ENCODE measurements around the gene CCT8.

CCT8 gene

DNA sequence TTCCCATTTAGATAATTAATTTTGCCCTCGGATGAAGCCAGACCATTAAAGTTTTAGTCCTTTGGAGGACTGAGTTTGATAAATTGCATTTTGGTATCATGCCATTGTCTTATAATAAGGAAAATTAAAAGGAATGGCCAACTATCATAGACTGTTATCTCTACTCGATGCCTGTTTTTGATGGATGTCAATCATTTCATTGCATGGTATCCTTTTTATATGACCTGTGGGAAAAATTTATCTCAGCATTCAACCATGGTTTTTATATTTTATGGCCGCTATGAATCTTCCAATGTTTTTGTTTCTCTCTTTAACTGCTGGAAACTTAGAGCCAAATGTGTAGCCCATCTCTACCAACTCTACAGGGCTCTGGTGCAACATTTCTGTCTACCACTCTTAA lies 9.9 kb upstream of the CCT8 start:
- TF ChIP-seq ESRRG (CRISPR knock-in tag; IDR thresholded peaks at IDR 0.05) (no peak), ARNTL (CRISPR knock-in tag; IDR thresholded peaks at IDR 0.05; ENCODE audit: borderline replicate concordance, low read depth) (no peak), GLIS3 (CRISPR knock-in tag; IDR thresholded peaks at IDR 0.05) (no peak), ZC3H10 (CRISPR knock-in tag; IDR thresholded peaks at IDR 0.05) (no peak), ISL1 (CRISPR knock-in tag; IDR thresholded peaks at IDR 0.05) (peak; percentile 21; the same call in 1 of the 2 replicates)
- TF ChIP-seq, protein P1, sequence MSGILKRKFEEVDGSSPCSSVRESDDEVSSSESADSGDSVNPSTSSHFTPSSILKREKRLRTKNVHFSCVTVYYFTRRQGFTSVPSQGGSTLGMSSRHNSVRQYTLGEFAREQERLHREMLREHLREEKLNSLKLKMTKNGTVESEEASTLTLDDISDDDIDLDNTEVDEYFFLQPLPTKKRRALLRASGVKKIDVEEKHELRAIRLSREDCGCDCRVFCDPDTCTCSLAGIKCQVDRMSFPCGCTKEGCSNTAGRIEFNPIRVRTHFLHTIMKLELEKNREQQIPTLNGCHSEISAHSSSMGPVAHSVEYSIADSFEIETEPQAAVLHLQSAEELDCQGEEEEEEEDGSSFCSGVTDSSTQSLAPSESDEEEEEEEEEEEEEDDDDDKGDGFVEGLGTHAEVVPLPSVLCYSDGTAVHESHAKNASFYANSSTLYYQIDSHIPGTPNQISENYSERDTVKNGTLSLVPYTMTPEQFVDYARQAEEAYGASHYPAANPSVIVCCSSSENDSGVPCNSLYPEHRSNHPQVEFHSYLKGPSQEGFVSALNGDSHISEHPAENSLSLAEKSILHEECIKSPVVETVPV (CRISPR knock-in tag; IDR thresholded peaks at IDR 0.05): no peak
- TF ChIP-seq, protein P2, sequence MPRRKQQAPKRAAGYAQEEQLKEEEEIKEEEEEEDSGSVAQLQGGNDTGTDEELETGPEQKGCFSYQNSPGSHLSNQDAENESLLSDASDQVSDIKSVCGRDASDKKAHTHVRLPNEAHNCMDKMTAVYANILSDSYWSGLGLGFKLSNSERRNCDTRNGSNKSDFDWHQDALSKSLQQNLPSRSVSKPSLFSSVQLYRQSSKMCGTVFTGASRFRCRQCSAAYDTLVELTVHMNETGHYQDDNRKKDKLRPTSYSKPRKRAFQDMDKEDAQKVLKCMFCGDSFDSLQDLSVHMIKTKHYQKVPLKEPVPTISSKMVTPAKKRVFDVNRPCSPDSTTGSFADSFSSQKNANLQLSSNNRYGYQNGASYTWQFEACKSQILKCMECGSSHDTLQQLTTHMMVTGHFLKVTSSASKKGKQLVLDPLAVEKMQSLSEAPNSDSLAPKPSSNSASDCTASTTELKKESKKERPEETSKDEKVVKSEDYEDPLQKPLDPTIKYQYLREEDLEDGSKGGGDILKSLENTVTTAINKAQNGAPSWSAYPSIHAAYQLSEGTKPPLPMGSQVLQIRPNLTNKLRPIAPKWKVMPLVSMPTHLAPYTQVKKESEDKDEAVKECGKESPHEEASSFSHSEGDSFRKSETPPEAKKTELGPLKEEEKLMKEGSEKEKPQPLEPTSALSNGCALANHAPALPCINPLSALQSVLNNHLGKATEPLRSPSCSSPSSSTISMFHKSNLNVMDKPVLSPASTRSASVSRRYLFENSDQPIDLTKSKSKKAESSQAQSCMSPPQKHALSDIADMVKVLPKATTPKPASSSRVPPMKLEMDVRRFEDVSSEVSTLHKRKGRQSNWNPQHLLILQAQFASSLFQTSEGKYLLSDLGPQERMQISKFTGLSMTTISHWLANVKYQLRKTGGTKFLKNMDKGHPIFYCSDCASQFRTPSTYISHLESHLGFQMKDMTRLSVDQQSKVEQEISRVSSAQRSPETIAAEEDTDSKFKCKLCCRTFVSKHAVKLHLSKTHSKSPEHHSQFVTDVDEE (CRISPR knock-in tag; IDR thresholded peaks at IDR 0.05): peak; percentile 56; the same call in 1 of the 2 replicates
- no peak for ATAC-seq

DNA sequence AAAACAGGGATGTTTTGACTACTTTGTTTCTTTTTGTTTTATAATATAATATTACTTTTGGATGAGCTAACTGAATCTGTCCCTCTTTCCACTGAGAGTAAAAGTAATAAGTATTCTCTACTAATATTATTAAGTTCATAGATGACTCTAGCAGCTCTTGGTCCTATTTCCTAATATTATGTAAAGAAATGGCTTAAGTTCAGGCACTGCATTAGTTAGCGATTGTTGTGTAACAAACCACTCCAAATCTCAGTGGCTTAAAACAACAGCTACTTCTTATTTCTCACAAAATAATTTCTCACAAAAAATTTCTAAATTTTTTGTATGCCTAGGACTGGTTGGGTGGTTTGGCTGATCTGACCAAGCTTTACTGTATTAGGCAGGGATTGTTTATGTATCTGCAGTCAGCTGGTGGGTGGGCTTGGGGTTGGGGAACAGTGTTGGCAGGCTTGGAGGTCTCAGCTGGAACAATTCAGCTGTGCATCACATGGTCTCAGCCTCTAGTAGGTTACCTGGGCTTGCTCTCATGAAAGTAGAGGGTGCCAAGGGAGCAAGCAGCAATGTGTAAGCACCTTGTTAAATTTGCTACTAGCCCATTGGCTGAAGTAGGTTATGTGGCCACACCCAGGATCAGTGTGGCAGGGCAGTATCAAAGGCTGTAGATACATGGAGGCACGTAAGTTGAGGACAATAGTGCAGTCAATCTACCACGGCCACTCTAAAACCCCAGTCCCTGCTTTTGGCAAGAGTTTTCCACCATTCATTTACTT lies 8.8 kb upstream of the CCT8 start:
- no peak for ATAC-seq
- no peak for TF ChIP-seq ISL1 (CRISPR knock-in tag; IDR thresholded peaks at IDR 0.05)
- no peak for TF ChIP-seq RARB (CRISPR knock-in tag; IDR thresholded peaks at IDR 0.05)
- TF ChIP-seq ARNTL (CRISPR knock-in tag; IDR thresholded peaks at IDR 0.05; ENCODE audit: borderline replicate concordance, low read depth): no peak
- no peak for TF ChIP-seq SNAI2 (CRISPR knock-in tag; IDR thresholded peaks at IDR 0.05)
- TF ChIP-seq, protein P1 (CRISPR knock-in tag; IDR thresholded peaks at IDR 0.05): no peak
- no peak for TF ChIP-seq GLIS3 (CRISPR knock-in tag; IDR thresholded peaks at IDR 0.05)
- TF ChIP-seq, protein P2 (CRISPR knock-in tag; IDR thresholded peaks at IDR 0.05): no peak
- TF ChIP-seq, protein P3, sequence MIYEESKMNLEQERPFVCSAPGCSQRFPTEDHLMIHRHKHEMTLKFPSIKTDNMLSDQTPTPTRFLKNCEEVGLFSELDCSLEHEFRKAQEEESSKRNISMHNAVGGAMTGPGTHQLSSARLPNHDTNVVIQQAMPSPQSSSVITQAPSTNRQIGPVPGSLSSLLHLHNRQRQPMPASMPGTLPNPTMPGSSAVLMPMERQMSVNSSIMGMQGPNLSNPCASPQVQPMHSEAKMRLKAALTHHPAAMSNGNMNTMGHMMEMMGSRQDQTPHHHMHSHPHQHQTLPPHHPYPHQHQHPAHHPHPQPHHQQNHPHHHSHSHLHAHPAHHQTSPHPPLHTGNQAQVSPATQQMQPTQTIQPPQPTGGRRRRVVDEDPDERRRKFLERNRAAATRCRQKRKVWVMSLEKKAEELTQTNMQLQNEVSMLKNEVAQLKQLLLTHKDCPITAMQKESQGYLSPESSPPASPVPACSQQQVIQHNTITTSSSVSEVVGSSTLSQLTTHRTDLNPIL (CRISPR knock-in tag; IDR thresholded peaks at IDR 0.05; ENCODE audit: low read depth): no peak
- TF ChIP-seq, protein P4, sequence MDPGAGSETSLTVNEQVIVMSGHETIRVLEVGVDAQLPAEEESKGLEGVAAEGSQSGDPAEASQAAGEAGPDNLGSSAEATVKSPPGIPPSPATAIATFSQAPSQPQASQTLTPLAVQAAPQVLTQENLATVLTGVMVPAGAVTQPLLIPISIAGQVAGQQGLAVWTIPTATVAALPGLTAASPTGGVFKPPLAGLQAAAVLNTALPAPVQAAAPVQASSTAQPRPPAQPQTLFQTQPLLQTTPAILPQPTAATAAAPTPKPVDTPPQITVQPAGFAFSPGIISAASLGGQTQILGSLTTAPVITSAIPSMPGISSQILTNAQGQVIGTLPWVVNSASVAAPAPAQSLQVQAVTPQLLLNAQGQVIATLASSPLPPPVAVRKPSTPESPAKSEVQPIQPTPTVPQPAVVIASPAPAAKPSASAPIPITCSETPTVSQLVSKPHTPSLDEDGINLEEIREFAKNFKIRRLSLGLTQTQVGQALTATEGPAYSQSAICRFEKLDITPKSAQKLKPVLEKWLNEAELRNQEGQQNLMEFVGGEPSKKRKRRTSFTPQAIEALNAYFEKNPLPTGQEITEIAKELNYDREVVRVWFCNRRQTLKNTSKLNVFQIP (CRISPR knock-in tag; IDR thresholded peaks at IDR 0.05; ENCODE audit: borderline replicate concordance, low read depth): no peak
- no peak for TF ChIP-seq ZC3H10 (CRISPR knock-in tag; IDR thresholded peaks at IDR 0.05)
- no peak for TF ChIP-seq TCF4 (CRISPR knock-in tag; IDR thresholded peaks at IDR 0.05; ENCODE audit: borderline replicate concordance)
- TF ChIP-seq, protein P5, sequence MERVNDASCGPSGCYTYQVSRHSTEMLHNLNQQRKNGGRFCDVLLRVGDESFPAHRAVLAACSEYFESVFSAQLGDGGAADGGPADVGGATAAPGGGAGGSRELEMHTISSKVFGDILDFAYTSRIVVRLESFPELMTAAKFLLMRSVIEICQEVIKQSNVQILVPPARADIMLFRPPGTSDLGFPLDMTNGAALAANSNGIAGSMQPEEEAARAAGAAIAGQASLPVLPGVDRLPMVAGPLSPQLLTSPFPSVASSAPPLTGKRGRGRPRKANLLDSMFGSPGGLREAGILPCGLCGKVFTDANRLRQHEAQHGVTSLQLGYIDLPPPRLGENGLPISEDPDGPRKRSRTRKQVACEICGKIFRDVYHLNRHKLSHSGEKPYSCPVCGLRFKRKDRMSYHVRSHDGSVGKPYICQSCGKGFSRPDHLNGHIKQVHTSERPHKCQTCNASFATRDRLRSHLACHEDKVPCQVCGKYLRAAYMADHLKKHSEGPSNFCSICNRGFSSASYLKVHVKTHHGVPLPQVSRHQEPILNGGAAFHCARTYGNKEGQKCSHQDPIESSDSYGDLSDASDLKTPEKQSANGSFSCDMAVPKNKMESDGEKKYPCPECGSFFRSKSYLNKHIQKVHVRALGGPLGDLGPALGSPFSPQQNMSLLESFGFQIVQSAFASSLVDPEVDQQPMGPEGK (CRISPR knock-in tag; IDR thresholded peaks at IDR 0.05; ENCODE audit: borderline replicate concordance): no peak
- TF ChIP-seq BACH2 (CRISPR knock-in tag; IDR thresholded peaks at IDR 0.05; ENCODE audit: borderline replicate concordance): no peak
